Kidney (tissue), 14 donors: ENCODE data around the gene KLHL25. TPM values are rescaled to one million over a fixed set of nuclear protein-coding genes. Genes with fewer than 3 reads are reported as not detected.

ENCODE experiments used
- DNase-seq, 5 donors: peaks; one replicate each; pipeline ENCODE4 v3.0.0-alpha.2; 2013 to 2020
- FAIRE-seq: peaks from 2 replicates; lab custom pipeline; 2012; peaks lifted over from hg19 to GRCh38; lab: Jason Lieb, UNC
- H3K27ac ChIP-seq, 2 donors: one replicate each; pipeline ENCODE4 v1.7.0; 2013; ENCODE audit warnings: low read depth in 2 of 2, low read length in 2 of 2, inconsistent platforms in 1 of 2
- H3K27me3 ChIP-seq: one replicate; pipeline ENCODE4 v1.7.1; 2013; ENCODE audit warnings: low read length, inconsistent platforms; ENCODE audit not compliant: control insufficient read depth, insufficient read depth
- H3K36me3 ChIP-seq, 3 donors: one replicate each; pipeline versions ENCODE4 v1.7.0 to v1.7.1; 2013; ENCODE audit warnings: low read length in 3 of 3, control low read depth in 1 of 3, inconsistent platforms in 1 of 3; ENCODE audit not compliant: insufficient read depth in 3 of 3, control insufficient read depth in 2 of 3
- H3K4me1 ChIP-seq, 3 donors: one replicate each; pipeline versions ENCODE4 v1.7.0 to v1.7.1; 2013; ENCODE audit warnings: low read length in 3 of 3, inconsistent platforms in 1 of 3, low read depth in 1 of 3; ENCODE audit not compliant: control insufficient read depth in 2 of 3, insufficient read depth in 2 of 3
- H3K4me3 ChIP-seq, 3 donors: one replicate each; pipeline versions ENCODE4 v1.7.0 to v1.8.1; 2013; ENCODE audit warnings: low read length in 3 of 3, control low read depth in 1 of 3, inconsistent platforms in 1 of 3
- H3K9ac ChIP-seq, 3 donors: one replicate each; pipeline versions ENCODE4 v1.7.0 to v1.7.1; 2013; ENCODE audit warnings: low read length in 3 of 3, control low read depth in 1 of 3, inconsistent platforms in 1 of 3
- H3K9me3 ChIP-seq, 3 donors: one replicate each; pipeline versions ENCODE4 v1.7.0 to v1.7.1; 2013; ENCODE audit warnings: low read length in 3 of 3, control low read depth in 1 of 3, inconsistent platforms in 1 of 3; ENCODE audit not compliant: control insufficient read depth in 2 of 3, insufficient read depth in 1 of 3
- intact Hi-C: fragments of 100-400 bp; cut with DNase I; formaldehyde crosslinking; loops from one replicate; pipeline ENCODE4 v1.11.1; 2022
- polyA plus RNA-seq: library from polyadenylated mRNA; stranded (reverse); fragments of 350-450 nt; fragmentation: Illumina TruSeq; extraction: RNeasy Lipid Tissue Mini Kit (QIAGEN cat#74804); gene quantifications from one replicate; pipeline ENCODE4 v1.2.3, GENCODE V29; 2014; ENCODE audit warnings: low read depth, low replicate concordance; ENCODE audit not compliant: insufficient read depth
- total RNA-seq: library from RNA; stranded (reverse); fragmentation: NEBNext Ultra II Directional; extraction: Animal tissue kit (Norgen Biotek cat#: 25700); gene quantifications from one replicate; pipeline ENCODE4 v1.2.1, GENCODE V29; 2021
- TF ChIP-seq, protein P1 (sequence below): IDR thresholded peaks from 3 replicates; pipeline ENCODE4 v1.5.1; 2012; ENCODE audit warnings: mild to moderate bottlenecking, moderate library complexity, borderline replicate concordance; ENCODE audit not compliant: insufficient read depth; ENCODE audit errors: extremely low read depth
- donor health status: control.
- donor health status: control.
- donor health status: control.
- donor health status: control.
- donor health status: control.
- donor health status: DM: yes; HTN: yes; CAD: no.
- donor health status: Normal renal cell carcinoma (clear cell type).

KLHL25 gene
- total and polyA plus RNA-seq, 2 donors from 2014 or later, result 5.3 to 8.4 TPM

DNA sequence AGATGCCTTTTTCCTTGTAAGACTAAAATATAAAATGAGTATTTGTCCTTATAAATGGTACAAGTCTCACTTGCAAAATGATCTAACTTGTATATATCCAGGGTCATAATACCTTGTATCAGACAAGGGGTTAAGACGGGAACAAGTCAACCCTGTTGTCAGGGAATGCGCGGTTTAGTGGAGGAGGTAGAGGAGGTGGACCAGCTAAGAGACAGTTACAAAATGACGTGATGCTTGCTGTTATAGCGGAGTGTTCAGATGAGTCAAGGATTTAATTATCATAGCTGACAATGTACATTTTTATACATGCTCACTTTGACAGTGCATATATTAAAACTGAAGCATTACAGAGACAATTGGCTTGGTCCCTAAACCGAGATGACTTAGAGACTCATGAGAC lies 26.8 kb upstream of the KLHL25 start:
- Histone ChIP-seq H3K9me3 (no peaks in the 10 kb centered on the region), H3K9ac (no peak overlapping the region), H3K4me3 (no peak overlapping the region), H3K36me3 (no peaks in the 10 kb centered on the region), H3K4me1 (no peaks in the 10 kb centered on the region), H3K27me3 (no peaks in the 10 kb centered on the region), H3K27ac (no peak overlapping the region)
- DNase-seq, result no peak
- intact Hi-C loops, result no loop called here
- TF ChIP-seq, protein P1, sequence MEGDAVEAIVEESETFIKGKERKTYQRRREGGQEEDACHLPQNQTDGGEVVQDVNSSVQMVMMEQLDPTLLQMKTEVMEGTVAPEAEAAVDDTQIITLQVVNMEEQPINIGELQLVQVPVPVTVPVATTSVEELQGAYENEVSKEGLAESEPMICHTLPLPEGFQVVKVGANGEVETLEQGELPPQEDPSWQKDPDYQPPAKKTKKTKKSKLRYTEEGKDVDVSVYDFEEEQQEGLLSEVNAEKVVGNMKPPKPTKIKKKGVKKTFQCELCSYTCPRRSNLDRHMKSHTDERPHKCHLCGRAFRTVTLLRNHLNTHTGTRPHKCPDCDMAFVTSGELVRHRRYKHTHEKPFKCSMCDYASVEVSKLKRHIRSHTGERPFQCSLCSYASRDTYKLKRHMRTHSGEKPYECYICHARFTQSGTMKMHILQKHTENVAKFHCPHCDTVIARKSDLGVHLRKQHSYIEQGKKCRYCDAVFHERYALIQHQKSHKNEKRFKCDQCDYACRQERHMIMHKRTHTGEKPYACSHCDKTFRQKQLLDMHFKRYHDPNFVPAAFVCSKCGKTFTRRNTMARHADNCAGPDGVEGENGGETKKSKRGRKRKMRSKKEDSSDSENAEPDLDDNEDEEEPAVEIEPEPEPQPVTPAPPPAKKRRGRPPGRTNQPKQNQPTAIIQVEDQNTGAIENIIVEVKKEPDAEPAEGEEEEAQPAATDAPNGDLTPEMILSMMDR, result no peak
- no peak for FAIRE-seq

DNA sequence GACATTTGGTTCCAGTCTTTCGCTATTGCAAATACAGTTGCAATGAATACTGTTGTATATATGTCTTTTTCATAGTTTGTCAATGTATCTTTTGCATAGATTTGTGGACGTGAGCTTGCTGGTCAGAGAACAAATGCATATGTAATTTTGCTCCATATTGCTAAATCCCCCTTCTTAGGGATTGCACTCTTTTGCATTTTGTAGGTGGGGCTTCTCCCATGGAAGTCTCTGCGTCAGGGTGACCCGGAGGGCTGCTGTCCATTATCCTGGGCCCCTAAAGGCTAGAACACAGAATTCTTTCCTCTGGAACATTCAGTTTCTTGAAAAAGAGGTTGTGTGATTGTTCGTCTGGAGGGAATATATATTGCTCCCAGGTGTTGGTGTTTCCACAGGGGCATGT lies 25.2 kb upstream of the KLHL25 start:
- Histone ChIP-seq H3K4me3 (no peak overlapping the region), H3K9ac (no peak overlapping the region), H3K9me3 (no peaks in the 10 kb centered on the region), H3K36me3 (no peaks in the 10 kb centered on the region), H3K4me1 (no peaks in the 10 kb centered on the region), H3K27ac (no peak overlapping the region), H3K27me3 (no peaks in the 10 kb centered on the region)
- DNase-seq, result no peak
- TF ChIP-seq, protein P1, result no peak
- intact Hi-C loops, result no loop called here
- FAIRE-seq, result no peak

DNA sequence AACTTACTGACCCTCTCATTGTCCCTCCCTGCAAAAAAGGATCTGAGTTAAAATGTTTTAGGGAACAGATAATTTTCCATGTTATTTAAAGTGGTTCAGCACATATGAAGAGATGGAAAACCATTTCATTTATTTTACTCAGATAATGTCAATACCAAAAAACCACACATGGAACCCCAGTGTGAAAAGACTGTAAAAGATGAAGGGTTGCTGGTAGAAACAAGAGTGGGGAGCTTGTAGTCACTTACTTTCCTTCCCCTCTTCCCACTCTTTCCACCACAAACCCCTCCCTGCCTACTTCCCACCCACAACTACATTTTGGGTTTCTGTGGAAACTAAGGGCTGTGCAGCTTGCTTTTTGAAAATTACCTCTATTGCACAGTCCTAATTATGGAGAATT lies 18.5 kb upstream of the KLHL25 start:
- Histone ChIP-seq H3K4me1 (no peaks in the 10 kb centered on the region), H3K4me3 (no peak overlapping the region), H3K36me3 (no peaks in the 10 kb centered on the region), H3K9ac (no peak overlapping the region), H3K9me3 (no peaks in the 10 kb centered on the region), H3K27me3 (no peaks in the 10 kb centered on the region), H3K27ac (no peak overlapping the region)
- FAIRE-seq (no peak), DNase-seq (no peak)
- intact Hi-C loops, result no loop called here
- TF ChIP-seq, protein P1, result no peak

DNA sequence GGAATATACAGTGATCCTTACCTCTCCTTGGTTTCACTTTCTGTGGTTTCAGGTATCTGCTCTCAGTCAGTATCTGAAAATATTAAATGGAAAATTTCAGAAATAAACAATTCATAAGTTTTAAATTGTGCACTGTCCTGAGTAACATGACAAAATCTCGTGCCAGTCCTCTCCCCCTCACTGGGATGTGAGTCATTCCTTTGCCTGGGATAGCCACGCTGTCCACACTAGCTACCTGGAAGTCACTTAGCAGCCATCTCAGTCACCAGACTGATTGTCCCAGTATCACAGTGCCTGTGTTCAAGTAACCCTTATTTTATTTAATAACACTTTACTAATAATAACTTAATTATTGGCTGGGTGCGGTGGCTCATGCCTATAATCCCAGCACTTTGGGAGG lies 15.3 kb upstream of the KLHL25 start:
- no peaks in the 10 kb centered on the region for H3K4me1 ChIP-seq
- intact Hi-C loops, result no loop called here
- H3K27me3 ChIP-seq, result no peaks in the 10 kb centered on the region
- DNase-seq, result no peak
- H3K4me3 ChIP-seq, result no peak overlapping the region
- H3K36me3 ChIP-seq, result no peaks in the 10 kb centered on the region
- H3K27ac ChIP-seq, result no peak overlapping the region
- no peak for FAIRE-seq
- no peak overlapping the region for H3K9ac ChIP-seq
- no peaks in the 10 kb centered on the region for H3K9me3 ChIP-seq
- TF ChIP-seq, protein P1, result no peak
